Kidney epithelial cell (primary cell): Measurements from ENCODE around the gene KLF9. TPM values are rescaled to one million over a fixed set of nuclear protein-coding genes. Genes with fewer than 3 reads are reported as not detected.
A peak's percentile ranks its signal among the peaks of the same experiment; 100 is the strongest.

ENCODE experiments used
- DNase-seq: peaks from one replicate; pipeline ENCODE4 v3.0.0-alpha.2; 2010; ENCODE audit warnings: low read depth
- H3K27me3 ChIP-seq: 2 replicates; pipeline ENCODE4 v1.6.0; 2011; ENCODE audit warnings: low read length; ENCODE audit not compliant: control insufficient read depth, insufficient read depth
- H3K36me3 ChIP-seq: 2 replicates; pipeline ENCODE4 v1.5.1; 2011; ENCODE audit warnings: low read length; ENCODE audit not compliant: control insufficient read depth, insufficient read depth
- H3K4me3 ChIP-seq: 2 replicates; pipeline ENCODE4 v1.5.1; 2011; ENCODE audit warnings: low read depth, mild to moderate bottlenecking, control low read depth, low read length
- CTCF ChIP-seq: IDR thresholded peaks from 2 replicates; pipeline ENCODE4 v1.5.1; 2011; ENCODE audit warnings: mild to moderate bottlenecking, moderate library complexity, low read length, control low read depth, inconsistent platforms; ENCODE audit not compliant: insufficient read depth, poor library complexity, severe bottlenecking
- total RNA-seq: library from RNA; depleted of rRNA; stranded (reverse); fragments of >200 nt; gene quantifications from 2 replicates; pipeline ENCODE4 v1.2.3, GENCODE V29; 2015

Gene KLF9
- total RNA-seq, 1 donor from 2014 or later = 9.7 TPM

- Histone ChIP-seq H3K27me3 (no peaks in the 10 kb centered on the region), H3K4me3 (no peak overlapping the region), H3K36me3 (no peaks in the 10 kb centered on the region)
- TF ChIP-seq CTCF = no peak
- DNase-seq = no peak
These were observed 14.3 kb upstream of the KLF9 start for GRCh38 chr9:70428781-70429180.

GRCh38 chr9:70427161-70427945 is 12.9 kb upstream of the KLF9 start:
- DNase-seq = no peak
- Histone ChIP-seq H3K36me3 (no peaks in the 10 kb centered on the region), H3K4me3 (no peak overlapping the region), H3K27me3 (no peaks in the 10 kb centered on the region)
- TF ChIP-seq CTCF = no peak

GRCh38 chr9:70425192-70425591 is 10.7 kb upstream of the KLF9 start:
- DNase-seq = no peak
- no peak overlapping the region for H3K4me3 ChIP-seq
- H3K27me3 ChIP-seq = no peaks in the 10 kb centered on the region
- H3K36me3 ChIP-seq = no peaks in the 10 kb centered on the region
- TF ChIP-seq CTCF = no peak

- no peak for DNase-seq
- H3K27me3 ChIP-seq = no peaks in the 10 kb centered on the region
- H3K4me3 ChIP-seq = no peak overlapping the region
- H3K36me3 ChIP-seq = no peaks in the 10 kb centered on the region
- TF ChIP-seq CTCF = no peak
These were observed 8.1 kb upstream of the KLF9 start for GRCh38 chr9:70422371-70423043.

- no peak for TF ChIP-seq CTCF
- H3K36me3 ChIP-seq = no peaks in the 10 kb centered on the region
- H3K27me3 ChIP-seq = no peaks in the 10 kb centered on the region
- no peak for DNase-seq
- H3K4me3 ChIP-seq = peak overlapping the region; percentile 50
These were observed 7.1 kb upstream of the KLF9 start for GRCh38 chr9:70421272-70422180.
